Measurements from ENCODE around the gene LHX8.
"Not testable (repeated sequence)": the region's sequence is repeated elsewhere in the genome, so short reads cannot be mapped to it uniquely, and the experiment has no call there.

Gene LHX8

DNA sequence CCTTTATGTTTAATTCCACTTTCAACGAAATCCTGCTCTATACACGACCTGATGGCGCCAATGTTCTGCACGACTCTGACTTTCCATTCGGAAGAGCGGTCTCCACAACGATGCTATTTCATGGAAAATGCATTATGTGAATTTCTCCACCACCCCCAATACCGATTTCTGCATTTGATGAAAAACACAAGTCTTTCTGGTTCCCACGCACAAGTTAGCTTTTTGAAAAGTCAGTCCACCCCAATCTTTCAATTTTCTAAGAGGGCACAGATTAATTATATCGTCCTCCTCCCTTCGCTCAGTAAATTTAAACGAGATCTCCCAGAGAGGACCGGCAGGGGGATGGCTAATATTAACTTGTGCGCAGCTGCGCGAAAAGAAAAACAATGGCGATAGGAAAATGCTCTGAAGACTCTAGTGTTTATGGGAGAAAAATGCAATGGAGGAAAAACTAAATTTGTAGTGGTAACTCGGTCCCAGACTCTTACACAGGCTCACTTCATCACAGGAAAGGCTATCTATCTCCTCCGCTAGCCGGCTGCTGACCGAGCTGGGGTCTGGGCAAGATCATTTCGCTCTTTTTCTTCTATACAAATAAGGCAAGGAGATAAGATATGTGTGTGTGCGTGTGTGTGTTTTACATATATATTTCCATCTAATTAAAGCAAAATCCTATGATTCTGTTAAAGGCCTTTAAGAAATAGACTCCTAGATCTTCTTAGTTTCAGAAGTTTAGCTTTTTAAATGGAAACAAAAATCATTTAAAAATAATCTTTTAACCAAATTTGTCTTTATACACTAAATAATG lies 1.2 kb upstream of the LHX8 start:
- DNase-seq (ENCODE audit: low read depth in 4 of 4, low spot score in 1 of 4) = no peak

DNA sequence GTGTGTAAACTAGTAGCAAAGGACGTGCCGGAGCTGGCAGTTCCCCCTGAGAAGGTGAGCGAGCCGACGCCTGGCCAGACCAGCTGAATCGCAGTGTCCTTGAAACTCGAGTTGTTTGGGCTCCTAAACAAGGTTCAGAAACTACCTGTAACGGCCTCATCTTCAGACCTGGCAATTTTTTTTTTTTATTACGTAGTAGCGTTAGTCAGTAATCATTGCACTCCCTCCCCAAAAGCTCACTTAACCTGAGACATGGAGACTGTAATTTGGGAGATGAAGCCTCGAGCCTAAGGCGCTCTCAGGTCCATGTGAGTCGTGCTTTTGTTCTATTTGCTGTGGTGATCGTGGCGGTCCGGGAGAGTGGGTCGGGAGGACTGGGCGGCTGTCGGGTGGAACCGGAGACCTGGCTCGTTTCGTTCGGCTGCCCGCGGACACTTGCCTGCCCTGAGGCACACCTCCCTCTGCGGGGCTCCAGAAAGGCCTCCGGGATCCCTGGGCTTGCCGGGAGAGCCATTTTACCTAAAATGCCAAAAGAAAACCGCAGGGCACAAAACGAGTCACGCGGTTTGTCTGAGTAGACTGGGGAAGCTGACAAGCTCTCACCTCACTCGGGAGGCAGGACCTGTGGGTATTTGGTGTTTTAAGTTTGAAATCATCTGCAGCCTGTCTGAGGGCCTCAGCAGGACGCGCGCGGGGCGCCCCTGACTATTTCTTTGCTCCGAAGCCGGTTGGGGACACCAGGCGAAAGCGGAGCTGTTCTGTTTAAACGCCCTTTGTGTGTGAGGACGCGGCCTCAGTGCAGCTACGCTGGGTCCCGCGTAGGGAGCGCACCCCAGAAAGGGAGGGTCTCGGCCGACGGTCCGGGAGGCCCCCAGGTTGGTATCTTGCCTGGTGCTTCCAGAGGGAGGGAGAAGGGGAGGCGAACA lies 722 bp downstream of the LHX8 start:
- no peak for DNase-seq (ENCODE audit: low read depth in 4 of 4, low spot score in 1 of 4)

DNA sequence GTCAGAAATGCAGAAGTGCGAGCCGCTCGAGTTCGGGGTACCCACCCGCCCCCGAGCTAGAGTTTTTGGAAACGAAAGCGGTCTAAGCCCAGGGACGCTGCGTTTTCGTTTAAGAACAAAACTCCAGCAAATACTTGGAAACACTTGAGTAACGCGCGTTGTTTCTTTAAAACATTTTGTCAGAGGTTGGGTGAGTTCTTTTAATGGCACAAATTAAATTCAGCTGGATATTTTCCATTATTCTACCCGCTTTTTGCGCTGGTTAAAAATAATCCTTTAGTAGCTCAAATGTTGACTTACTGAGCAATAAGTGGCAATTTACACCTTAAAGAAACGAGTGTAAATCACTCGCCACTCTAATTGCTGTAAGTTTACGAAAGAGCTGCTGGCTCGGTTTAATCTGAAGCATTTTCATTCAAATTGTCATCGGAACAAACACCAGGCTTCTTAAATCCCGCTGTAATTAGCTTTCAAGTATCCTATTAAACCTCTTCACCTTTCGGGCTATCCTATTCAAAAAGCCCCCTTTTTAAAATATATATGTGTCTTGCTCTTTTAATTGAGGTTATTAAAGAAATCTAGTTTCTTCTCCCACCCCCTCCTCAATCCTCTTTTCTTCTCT lies 1.5 kb downstream of the LHX8 start:
- DNase-seq (ENCODE audit: low read depth in 4 of 4, low spot score in 1 of 4) = no peak

DNA sequence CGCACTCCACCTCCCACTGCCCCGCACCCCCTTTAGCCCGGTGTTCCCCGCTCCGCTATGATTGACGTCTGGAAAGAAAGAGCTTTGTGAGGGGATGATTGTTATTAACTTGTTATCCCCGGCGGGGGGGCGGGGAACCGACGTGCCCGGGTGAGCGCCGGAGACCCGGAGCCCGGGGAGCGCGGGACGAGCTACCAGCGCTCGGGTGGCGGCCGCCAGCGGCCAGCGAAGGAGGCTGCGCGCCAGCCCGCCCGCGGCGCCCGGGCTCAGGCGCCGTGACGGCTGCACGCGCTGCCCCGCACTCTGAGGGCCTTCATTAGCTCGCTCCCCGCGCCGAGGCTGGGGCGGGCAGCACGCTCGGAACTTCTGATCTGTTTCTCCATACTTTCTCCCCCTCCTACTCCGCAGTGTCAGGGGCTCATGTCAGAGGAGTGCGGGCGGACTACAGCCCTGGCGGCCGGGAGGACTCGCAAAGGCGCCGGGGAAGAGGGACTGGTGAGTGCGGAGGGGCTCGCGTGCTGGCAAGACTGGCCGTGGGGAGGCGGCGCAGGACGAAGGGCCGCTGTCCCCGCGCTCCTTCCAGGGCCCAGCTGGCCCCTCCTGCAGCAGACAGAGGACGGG lies 2.1 kb downstream of the LHX8 start:
- DNase-seq (ENCODE audit: low read depth in 4 of 4, low spot score in 1 of 4) = no peak

DNA sequence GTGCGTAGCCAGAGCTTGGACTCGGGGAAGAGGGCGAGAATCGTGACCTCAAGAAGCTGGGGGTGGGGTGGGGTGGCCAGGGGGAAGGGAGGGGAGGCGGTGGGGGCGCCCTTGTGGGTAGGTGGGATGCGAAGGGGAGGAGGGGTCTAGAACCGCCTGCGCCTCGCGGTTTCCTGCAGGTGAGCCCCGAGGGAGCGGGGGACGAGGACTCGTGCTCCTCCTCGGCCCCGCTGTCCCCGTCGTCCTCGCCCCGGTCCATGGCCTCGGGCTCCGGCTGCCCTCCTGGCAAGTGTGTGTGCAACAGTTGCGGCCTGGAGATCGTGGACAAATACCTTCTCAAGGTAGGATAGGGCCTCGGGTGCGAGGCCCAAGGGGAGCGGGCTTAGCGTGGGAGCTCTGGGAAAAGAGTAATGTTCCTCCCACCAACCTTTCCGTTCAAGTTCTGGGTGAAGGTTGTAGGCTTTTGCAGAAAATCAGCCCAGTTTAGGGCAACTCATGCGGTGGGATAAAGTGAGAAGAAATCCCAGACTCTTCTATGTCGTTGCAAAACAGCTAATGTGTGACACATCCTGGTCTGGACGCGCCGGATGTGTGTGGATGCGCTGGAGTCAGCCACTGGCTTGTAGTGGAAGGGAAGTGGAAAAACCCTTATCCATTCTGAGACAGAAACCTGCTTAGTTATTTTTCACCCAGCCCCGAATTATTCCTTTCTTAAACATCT lies 2.9 kb downstream of the LHX8 start:
- no peak for DNase-seq (ENCODE audit: low read depth in 4 of 4, low spot score in 1 of 4)

DNA sequence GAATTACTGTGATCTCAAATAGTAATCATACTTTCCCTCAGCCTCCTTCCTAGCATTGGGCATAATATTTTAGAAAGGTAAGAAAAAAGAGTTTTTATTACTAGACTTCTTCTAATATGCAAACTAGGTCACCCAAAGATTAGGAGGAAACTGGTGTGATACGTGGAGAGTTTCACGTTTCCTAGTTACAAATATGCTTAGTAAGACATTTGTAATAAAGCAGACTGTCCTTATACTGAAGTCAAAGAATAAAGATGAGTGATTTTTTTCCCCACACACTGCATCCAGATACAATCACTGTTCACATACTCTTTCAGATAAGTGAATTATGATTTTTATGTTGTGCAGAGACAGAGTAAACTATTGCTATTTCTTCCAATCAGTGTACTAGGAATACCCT lies 17.9 kb downstream of the LHX8 start:
- DNase-seq (ENCODE audit: low read depth in 4 of 4, low spot score in 1 of 4) = no peak

DNA sequence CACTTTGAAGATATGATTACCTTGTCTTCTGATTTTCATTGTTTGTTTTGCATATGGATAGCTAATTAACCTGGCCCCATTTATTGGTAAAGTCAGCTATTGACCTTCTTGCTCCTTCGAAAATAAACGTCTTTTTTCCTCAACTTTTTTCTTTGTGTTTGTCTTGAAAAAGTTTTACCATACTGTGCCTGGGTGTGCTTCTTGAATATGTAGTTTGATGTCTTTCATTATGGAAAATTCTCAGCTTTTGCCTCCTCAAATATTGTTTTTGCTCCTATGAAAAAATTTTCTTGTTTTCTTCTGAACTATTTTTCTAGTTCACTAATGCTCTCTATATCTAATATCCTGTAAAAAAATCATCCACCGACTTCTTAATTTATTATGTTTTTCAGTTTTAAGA lies 25.0 kb downstream of the LHX8 start:
- no peak for DNase-seq (ENCODE audit: low read depth in 4 of 4, low spot score in 1 of 4)

DNA sequence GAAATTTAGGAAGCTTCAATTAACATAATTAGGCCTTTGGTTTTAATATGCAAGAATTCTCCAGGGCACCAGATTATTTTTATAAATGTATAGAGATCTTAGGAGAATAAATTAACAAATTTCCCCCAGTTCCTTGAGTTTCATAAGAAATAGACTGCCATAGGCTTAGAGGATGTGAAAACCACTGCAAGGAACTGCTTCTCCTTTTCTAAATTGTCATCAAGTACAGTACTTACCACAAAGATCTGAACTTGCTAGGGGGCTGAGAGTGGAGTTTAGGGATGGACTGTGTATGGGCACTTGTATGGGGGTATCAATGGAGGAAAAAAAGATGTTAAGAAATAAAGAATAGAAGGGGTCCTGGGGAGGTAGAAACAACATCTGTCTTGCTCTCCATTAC lies 31.1 kb downstream of the LHX8 start:
- no peak for DNase-seq (ENCODE audit: low read depth in 4 of 4, low spot score in 1 of 4)

DNA sequence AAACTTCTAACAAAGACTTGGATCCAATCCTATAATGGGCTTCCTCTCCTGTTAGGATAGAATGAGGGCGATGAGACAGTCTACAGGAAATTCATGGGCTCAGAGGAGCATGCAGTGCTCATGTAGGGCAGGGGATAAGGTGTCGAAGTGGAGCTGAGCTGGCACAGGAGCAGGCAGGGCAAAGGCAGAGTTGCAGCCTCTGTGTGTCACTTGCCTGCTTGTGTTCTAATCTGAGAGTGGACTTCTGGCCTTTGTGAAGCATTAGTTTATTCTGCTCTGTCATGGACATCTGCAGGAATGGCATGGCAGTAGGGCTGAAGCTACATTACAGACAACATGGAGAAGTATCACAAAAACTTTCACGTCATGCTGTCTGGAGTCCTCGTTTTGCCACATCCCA lies 32.6 kb downstream of the LHX8 start:
- no peak for DNase-seq (ENCODE audit: low read depth in 4 of 4, low spot score in 1 of 4)

DNA sequence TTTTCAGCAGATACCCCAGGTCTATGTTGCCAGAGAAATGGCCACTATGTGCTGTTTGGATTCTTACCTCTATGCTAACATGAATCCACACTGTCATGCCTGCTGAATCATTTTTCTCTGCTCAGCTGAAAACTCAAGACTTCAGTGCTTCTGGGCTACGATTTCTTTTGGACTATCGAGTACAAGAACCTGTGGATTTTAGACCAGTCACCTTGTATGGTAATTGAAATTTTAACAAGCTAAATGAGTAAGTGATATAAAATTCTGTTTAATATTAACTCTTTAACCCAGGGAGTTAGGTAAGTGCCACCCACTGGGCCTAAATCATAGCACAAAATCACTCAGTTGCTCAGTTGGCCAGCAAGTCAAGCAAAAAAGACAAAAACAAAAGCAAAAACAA lies 35.8 kb downstream of the LHX8 start:
- no peak for DNase-seq (ENCODE audit: low read depth in 4 of 4, low spot score in 1 of 4)

DNA sequence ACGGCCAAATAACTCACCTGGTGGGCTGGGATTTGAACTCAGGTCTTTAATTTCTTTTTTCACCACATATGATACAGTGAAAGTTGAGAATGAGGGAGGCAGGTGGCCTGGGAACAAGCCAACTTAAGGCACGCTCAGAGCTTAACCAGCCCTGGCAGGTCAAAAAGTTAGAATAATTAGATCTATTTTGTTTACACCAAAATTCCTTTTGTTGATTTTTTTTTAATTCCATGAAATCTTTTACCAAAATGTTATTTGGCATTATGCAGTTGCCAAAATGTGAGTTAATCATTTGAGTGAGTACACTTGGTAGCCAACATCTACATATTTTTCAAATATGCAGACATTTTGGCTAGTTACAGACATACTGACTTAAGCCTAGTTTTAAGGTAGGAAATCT lies 36.8 kb downstream of the LHX8 start:
- no peak for DNase-seq (ENCODE audit: low read depth in 4 of 4, low spot score in 1 of 4)

DNA sequence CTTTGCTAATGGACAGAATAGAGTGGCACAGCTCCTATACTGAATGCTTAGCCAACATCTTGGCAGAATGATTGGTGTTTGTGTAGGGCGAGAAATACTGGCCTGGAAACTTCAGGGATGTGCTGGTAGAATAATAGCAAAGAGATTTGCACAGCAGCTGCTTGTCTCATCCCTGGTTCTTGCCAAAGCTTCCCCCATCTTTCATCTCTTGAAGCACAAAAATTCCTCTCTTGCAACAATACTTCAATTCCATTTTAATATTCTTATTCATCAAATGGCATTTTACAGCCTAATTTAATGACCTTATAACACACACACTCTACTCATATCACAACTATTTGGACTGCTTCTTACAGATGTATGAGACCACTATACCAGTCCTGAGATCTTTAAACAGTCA lies 37.7 kb downstream of the LHX8 start:
- DNase-seq (ENCODE audit: low read depth in 4 of 4, low spot score in 1 of 4) = no peak

DNA sequence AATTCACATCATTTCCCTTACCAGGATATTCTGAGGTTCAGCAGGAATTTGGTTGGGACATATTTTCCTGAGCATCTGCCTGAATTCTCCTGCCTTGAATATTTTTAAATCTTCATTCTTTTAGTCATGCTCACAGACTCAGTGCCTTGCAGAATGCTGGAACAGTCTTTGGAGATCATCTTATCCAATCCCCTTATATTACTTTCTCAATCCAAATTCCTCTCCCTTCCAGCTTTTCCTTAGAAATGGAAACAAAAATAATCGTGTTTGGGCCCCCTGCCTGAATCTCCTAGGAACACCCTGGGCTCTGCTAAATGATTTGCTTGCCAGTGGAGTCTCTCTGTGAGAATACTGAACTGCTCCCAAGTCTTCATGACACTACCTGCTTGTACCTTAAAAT lies 38.4 kb downstream of the LHX8 start:
- no peak for DNase-seq (ENCODE audit: low read depth in 4 of 4, low spot score in 1 of 4)

DNA sequence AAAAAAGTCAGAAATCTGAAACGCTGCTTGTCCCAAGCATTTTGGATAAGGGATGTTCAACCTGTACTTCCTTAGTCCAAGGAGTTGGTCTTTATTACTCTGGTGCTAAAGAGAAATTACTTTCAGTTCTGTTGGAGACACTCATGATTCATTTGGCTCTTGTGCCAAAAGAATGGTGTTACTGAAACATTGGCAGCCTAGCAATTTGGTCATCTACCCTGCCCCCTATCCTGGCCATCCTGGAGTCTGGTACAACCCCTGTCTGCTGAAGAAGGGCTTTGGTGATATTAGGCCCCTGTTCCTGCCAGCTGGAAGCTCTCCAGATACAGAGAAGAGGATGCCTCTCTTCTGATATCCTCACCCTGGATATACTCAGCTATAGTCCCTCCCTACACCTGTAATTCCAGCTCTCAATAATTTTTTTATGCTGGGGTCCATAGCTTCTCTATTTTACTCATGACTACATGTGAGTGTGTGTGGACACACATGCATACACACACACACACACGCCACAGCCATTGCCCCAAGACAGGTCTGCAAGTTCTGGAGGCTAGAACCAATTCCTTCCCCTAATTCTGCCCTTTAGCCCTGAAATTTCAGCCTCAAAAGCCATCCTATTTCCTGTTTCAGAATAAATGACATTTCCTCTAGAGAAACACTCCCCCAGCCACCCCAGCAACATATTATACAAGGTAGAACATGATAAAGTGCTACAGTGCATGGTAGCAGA lies 40.0 kb downstream of the LHX8 start:
- DNase-seq (ENCODE audit: low read depth in 4 of 4, low spot score in 1 of 4) = no peak

DNA sequence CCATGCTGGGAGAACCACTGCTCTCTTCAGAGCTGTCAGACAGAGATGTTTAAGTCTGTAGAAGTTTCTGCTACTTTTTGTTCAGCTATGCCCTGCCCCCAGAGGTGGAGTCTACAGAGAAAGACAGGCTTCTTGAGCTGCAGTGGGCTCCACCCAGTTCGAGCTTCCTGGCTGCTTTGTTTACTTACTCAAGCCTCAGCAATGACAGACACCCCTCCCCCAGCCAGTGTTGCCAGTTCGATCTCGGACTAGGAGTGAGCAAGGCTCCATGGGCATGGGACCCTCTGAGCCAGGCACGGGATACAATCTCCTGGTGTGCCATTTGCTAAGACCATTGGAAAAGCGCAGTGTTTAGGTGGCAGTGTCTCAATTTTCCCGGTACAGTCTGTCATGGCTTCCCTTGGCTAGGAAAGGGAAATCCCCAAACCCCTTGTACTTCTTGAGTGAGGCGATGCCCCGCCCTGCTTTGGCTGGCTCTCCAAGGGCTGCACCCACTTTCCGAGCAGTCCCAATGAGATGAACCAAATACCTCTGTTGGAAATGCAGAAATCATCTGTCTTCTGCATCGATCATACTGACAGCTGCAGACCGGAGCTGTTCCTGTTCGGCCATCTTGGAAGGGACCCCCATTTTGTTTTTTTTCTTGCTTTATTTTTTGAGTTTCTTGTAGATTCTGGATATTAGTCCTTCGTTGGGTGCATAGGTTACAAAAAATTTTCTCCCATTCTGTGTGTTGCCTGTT lies 47.2 kb downstream of the LHX8 start:
- DNase-seq (ENCODE audit: low read depth in 4 of 4, low spot score in 1 of 4) = not testable (repeated sequence)

DNA sequence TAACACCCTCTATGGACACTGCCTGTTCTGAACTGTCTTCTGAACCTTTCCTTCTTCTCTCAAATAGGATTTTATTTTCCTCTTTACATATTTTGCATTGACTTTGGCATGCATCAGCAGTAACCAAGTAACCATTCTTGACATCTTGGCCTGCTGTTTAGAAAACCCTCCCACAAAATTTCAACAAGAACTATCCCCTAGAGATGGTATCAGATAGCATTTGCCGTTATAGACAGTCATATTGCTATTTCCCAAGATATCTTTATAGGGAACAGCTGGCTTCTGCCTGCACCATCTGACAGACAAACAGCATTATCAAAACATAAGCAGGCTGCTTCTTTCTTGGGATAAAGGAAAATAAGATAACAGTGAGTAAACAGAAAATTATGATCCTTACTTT lies 54.7 kb downstream of the LHX8 start:
- DNase-seq (ENCODE audit: low read depth in 4 of 4, low spot score in 1 of 4) = no peak

DNA sequence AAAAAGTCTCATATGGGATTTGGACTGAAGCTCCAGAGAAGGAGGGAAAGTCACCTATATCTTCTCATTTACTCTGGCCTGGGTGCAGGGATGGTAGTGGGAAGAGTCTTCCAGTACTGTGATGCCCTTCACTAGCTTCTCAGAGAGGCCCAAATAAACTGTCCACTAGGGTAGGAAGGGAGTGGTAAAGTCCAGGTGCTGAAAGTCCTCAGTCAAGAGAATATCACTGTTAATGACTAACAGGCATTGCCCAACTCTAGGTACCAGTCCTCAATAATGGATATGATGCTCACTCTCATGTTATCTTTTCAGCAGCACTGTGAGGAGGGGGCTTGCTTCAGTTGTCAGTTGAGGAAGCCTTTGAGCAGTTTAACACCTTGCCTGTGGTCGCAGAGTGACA lies 64.0 kb downstream of the LHX8 start:
- no peak for DNase-seq (ENCODE audit: low read depth in 4 of 4, low spot score in 1 of 4)

DNA sequence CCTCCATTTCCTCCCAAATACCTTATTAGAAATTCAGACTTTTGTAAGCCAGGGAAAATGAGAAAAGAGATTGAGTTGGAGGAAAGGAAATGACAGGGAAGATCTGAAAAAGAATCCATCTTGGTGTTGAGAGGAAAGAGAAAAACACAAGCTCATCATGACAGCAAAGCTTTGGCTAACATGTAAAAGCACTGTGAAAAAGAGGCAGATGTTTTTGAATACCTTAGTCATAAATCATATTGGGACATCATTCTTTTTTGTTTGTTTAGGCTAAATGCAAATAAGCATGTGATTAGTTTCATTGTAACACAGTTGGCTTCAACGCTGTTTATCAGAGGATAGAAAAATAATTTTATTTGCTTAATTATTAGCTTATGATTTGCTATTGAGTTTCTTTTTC lies 64.6 kb downstream of the LHX8 start:
- DNase-seq (ENCODE audit: low read depth in 4 of 4, low spot score in 1 of 4) = no peak

DNA sequence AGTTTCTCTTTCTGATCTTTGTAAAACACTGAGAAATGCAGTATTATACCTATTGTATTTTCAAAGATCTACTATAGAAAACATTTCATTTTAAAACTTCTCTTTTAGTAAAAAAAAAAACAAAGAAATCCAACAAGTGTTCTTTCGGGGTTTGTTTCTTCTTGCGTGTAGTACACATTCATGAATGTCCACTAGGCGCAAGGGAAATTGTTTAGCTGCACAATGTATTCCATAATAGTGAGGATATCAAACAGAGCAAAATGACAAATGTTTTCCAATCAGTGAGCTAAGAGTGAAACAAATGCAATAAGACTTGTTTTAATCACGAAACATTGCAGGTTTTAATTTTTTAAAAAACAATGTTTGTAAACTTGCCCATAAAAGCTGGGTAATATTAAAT lies 68.6 kb downstream of the LHX8 start:
- no peak for DNase-seq (ENCODE audit: low read depth in 4 of 4, low spot score in 1 of 4)

All from stimulated activated CD4-positive, alpha-beta T cell treated with anti-CD3 and anti-CD28 coated beads, Interleukin-1b, Interleukin-23, amount 100 ng/mL, for 24 hours (primary cell).